Lower leg skin (tissue), 4 donors: Measurements from ENCODE around the gene FBXO45. TPM values are rescaled to one million over a fixed set of nuclear protein-coding genes. Genes with fewer than 3 reads are reported as not detected.
"Not testable (repeated sequence)": the region's sequence is repeated elsewhere in the genome, so short reads cannot be mapped to it uniquely, and the experiment has no call there.

Experiments
- DNase-seq, 2 donors: peaks; one replicate each; pipeline ENCODE4 v3.0.0-alpha.2; 2019; ENCODE audit warnings: low spot score in 2 of 2
- H3K4me3 ChIP-seq: fragments of 200-600 bp; sonication (generic); 2 replicates; pipeline ENCODE4 v1.5.1; 2017; ENCODE audit warnings: mild to moderate bottlenecking, low read depth; ENCODE audit not compliant: poor library complexity, severe bottlenecking
- CTCF ChIP-seq, 3 donors: fragments of 450-650 bp; IDR thresholded peaks; one replicate each; pipeline ENCODE4 v1.5.1; 2016; ENCODE audit warnings: antibody characterized with exemption in 3 of 3, mild to moderate bottlenecking in 3 of 3, moderate library complexity in 2 of 3
- POLR2A ChIP-seq, 2 donors: fragments of 450-650 bp; IDR thresholded peaks; one replicate each; pipeline ENCODE4 v1.6.1; 2016 to 2017; ENCODE audit warnings: antibody characterized with exemption in 2 of 2, mild to moderate bottlenecking in 1 of 2, moderate library complexity in 1 of 2
- WGBS, 2 donors: methylation state at CpG; one replicate each; pipeline ENCODE4 v1.1.5; 2018; 5-methylcytosine and 5-hydroxymethylcytosine counted together
- intact Hi-C: fragments of 100-400 bp; cut with DNase I; formaldehyde crosslinking; loops from one replicate; pipeline ENCODE4 v1.15.0; 2023; ENCODE audit warnings: low total_unique reads
- total RNA-seq, 4 donors: library from RNA; depleted of rRNA; stranded (reverse); fragments of >200 nt; gene quantifications; one replicate each; pipeline ENCODE4 v1.1.0, GENCODE V29; 2016

FBXO45 gene
- total RNA-seq, 4 donors from 2014 or later: 16.1 to 33.7 (median 28.0) TPM

GRCh38 chr3:196609805-196610515, 41.5 kb downstream of the FBXO45 start:
- intact Hi-C loops: loop anchor here (5.0 kb wide), 1 partner anchor 72 kb away; no protein-coding TSS in a partner anchor
- no peak overlapping the region for H3K4me3 ChIP-seq
- TF ChIP-seq POLR2A (IDR thresholded peaks at IDR 0.05): no peak
- TF ChIP-seq CTCF (IDR thresholded peaks at IDR 0.05): no peak
- 78 to 83% methylated on average over 6 of the region's 6 CpGs for WGBS, 2 donors
- no peak for DNase-seq

GRCh38 chr3:196611761-196612483, 43.5 kb downstream of the FBXO45 start:
- no peak overlapping the region for H3K4me3 ChIP-seq
- WGBS, 2 donors: 66 to 71% methylated on average over 10 of the region's 10 CpGs
- no peak for TF ChIP-seq POLR2A (IDR thresholded peaks at IDR 0.05)
- no peak for TF ChIP-seq CTCF (IDR thresholded peaks at IDR 0.05)
- intact Hi-C loops: loop anchor here (5.0 kb wide), 1 partner anchor 70 kb away; no protein-coding TSS in a partner anchor
- no peak for DNase-seq

GRCh38 chr3:196615234-196615633, 46.8 kb downstream of the FBXO45 start:
- DNase-seq, intact Hi-C loops, H3K4me3 ChIP-seq: not testable (repeated sequence)
- 92 to 96% methylated on average over 6 of the region's 6 CpGs for WGBS, 2 donors

GRCh38 chr3:196617256-196617655, 48.8 kb downstream of the FBXO45 start:
- intact Hi-C loops: no loop called here
- no peak for DNase-seq
- TF ChIP-seq CTCF (IDR thresholded peaks at IDR 0.05): no peak
- no peak for TF ChIP-seq POLR2A (IDR thresholded peaks at IDR 0.05)
- H3K4me3 ChIP-seq: no peak overlapping the region
- 80 to 81% methylated on average over 5 of the region's 5 CpGs for WGBS, 2 donors

GRCh38 chr3:196619223-196619622, 50.8 kb downstream of the FBXO45 start:
- no peak overlapping the region for H3K4me3 ChIP-seq
- DNase-seq: no peak
- WGBS, 2 donors: 46 to 63% methylated on average over 5 of the region's 5 CpGs
- intact Hi-C loops: no loop called here
- TF ChIP-seq POLR2A (IDR thresholded peaks at IDR 0.05): no peak
- no peak for TF ChIP-seq CTCF (IDR thresholded peaks at IDR 0.05)

- intact Hi-C loops, DNase-seq, H3K4me3 ChIP-seq: not testable (repeated sequence)
- 34 to 39% methylated on average over 2 to 5 of the region's 5 CpGs for WGBS, 2 donors
Measured at GRCh38 chr3:196619627-196620026, 51.2 kb downstream of the FBXO45 start.
